KBM-7 (cell line): ENCODE results near the gene MRFAP1.

Experiments used
- DNase-seq: peaks from one replicate; pipeline ENCODE4 v3.0.0-alpha.2; 2015
- in situ Hi-C: fragments of 300-500 bp; cut with MboI; formaldehyde crosslinking; loops from 2 replicates; pipeline ENCODE4 v1.14.3; 2020; ENCODE audit warnings: low sequenced_read_pairs, low pct_unique_long_range_greater_than_20kb, mixed read lengths

Gene MRFAP1

GRCh38 chr4:6609415-6610079, 30.9 kb upstream of the MRFAP1 start:
- in situ Hi-C loops = no loop called here

GRCh38 chr4:6610856-6611430, 29.5 kb upstream of the MRFAP1 start:
- in situ Hi-C loops = no loop called here
- DNase-seq = no peak

More at GRCh38 chr4:6609415-6610079, 30.9 kb upstream of the MRFAP1 start:
- DNase-seq = no peak

GRCh38 chr4:6612961-6613675, 27.4 kb upstream of the MRFAP1 start:
- DNase-seq = no peak
- in situ Hi-C loops = no loop called here

GRCh38 chr4:6613676-6614651, 26.5 kb upstream of the MRFAP1 start:
- in situ Hi-C loops = no loop called here
- DNase-seq = no peak

- DNase-seq = no peak
- in situ Hi-C loops = no loop called here
Observed at GRCh38 chr4:6614701-6615230, 25.7 kb upstream of the MRFAP1 start.

- in situ Hi-C loops = no loop called here
Observed at GRCh38 chr4:6616087-6616995, 24.1 kb upstream of the MRFAP1 start.

GRCh38 chr4:6617246-6617645, 23.2 kb upstream of the MRFAP1 start:
- DNase-seq = no peak
- in situ Hi-C loops = no loop called here

More at GRCh38 chr4:6616087-6616995, 24.1 kb upstream of the MRFAP1 start:
- DNase-seq = no peak

GRCh38 chr4:6618386-6619115, 21.9 kb upstream of the MRFAP1 start:
- no peak for DNase-seq

GRCh38 chr4:6619116-6619465, 21.4 kb upstream of the MRFAP1 start:
- no peak for DNase-seq
- in situ Hi-C loops = no loop called here

More at GRCh38 chr4:6618386-6619115, 21.9 kb upstream of the MRFAP1 start:
- in situ Hi-C loops = no loop called here

GRCh38 chr4:6619466-6620255, 20.8 kb upstream of the MRFAP1 start:
- in situ Hi-C loops = no loop called here
- no peak for DNase-seq

- DNase-seq = no peak
- in situ Hi-C loops = no loop called here
Observed at GRCh38 chr4:6620296-6620695, 20.2 kb upstream of the MRFAP1 start.

- in situ Hi-C loops = no loop called here
- DNase-seq = no peak
Observed at GRCh38 chr4:6620891-6621555, 19.5 kb upstream of the MRFAP1 start.

- in situ Hi-C loops = no loop called here
- no peak for DNase-seq
Observed at GRCh38 chr4:6621556-6621927, 18.9 kb upstream of the MRFAP1 start.

- in situ Hi-C loops = no loop called here
- DNase-seq = no peak
Observed at GRCh38 chr4:6622744-6623143, 17.7 kb upstream of the MRFAP1 start.

GRCh38 chr4:6625256-6625655, 15.2 kb upstream of the MRFAP1 start:
- no peak for DNase-seq

GRCh38 chr4:6626066-6626465, 14.4 kb upstream of the MRFAP1 start:
- in situ Hi-C loops = no loop called here
- DNase-seq = no peak

More at GRCh38 chr4:6625256-6625655, 15.2 kb upstream of the MRFAP1 start:
- in situ Hi-C loops = no loop called here
